ENCODE results near the gene UQCR10. TPM values are rescaled to one million over a fixed set of nuclear protein-coding genes. Genes with fewer than 3 reads are reported as not detected.
"Not testable (repeated sequence)": the region's sequence is repeated elsewhere in the genome, so short reads cannot be mapped to it uniquely, and the experiment has no call there.

Gene UQCR10
- total RNA-seq, 1 donor from 2014 or later, result 59.2 TPM

DNA sequence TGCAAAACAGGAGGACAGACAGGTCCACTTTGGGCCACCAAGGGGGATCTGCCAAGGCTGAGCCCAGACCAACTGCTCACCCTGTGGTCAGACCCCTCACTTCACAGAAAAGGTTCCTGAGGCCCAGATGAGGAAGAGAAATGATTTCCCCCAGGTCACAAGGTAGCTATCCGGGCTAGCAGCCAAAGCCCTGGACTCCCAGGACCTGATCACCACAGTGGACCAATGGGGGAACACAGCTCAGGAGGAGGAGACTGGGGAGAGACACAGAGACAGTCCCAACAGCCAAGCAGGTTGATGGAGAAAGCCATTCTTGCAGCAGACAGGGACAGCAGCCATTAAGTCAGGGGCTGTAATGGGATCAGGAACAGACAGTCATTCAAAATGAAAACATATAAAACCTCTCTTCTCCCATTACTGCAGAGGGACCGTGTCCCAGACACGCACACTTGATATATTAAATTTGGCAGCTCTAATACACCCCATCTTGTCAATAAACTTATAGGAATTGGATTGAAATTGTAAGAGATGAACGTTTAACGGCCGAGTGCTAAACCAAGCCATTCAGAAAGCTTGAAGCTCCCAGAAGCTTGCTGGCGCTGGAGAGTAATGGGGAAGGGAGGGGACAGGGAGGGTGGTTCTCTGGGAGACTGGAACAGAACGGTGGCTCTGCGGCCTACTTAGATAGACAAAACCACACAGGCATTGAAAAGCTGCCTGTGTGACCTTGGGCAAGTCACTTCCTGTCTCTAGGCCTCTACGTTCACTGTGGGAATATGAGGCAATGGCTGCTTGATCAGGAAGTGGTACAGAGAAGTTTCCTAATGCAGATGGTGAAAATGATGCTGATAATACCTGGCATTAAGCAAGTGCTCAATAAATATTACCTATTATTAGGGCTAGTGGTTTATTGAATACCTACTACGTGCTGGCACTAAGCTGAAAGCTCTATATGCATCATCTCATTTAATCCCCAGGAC is 16.3 kb upstream of the UQCR10 start:
- no peak for DNase-seq (ENCODE audit: low spot score)
- Mint-ChIP-seq H3K36me3 (ENCODE audit: low read depth) (peaks cover 11% of the 10 kb centered on the region), H3K4me3 (ENCODE audit: unreplicated experiment) (no peak overlapping the region), H3K9me3 (ENCODE audit: low read depth) (no peaks in the 10 kb centered on the region), H3K27me3 (ENCODE audit: low read depth) (no peaks in the 10 kb centered on the region), H3K27ac (ENCODE audit: unreplicated experiment) (no peak overlapping the region), H3K4me1 (ENCODE audit: low read depth) (no peaks in the 10 kb centered on the region)
- TF ChIP-seq, protein P1, sequence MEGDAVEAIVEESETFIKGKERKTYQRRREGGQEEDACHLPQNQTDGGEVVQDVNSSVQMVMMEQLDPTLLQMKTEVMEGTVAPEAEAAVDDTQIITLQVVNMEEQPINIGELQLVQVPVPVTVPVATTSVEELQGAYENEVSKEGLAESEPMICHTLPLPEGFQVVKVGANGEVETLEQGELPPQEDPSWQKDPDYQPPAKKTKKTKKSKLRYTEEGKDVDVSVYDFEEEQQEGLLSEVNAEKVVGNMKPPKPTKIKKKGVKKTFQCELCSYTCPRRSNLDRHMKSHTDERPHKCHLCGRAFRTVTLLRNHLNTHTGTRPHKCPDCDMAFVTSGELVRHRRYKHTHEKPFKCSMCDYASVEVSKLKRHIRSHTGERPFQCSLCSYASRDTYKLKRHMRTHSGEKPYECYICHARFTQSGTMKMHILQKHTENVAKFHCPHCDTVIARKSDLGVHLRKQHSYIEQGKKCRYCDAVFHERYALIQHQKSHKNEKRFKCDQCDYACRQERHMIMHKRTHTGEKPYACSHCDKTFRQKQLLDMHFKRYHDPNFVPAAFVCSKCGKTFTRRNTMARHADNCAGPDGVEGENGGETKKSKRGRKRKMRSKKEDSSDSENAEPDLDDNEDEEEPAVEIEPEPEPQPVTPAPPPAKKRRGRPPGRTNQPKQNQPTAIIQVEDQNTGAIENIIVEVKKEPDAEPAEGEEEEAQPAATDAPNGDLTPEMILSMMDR (IDR thresholded peaks at IDR 0.05), result no peak

- no peak overlapping the region for H3K4me3 Mint-ChIP-seq (ENCODE audit: unreplicated experiment)
- no peaks in the 10 kb centered on the region for H3K4me1 Mint-ChIP-seq (ENCODE audit: low read depth)
- no peaks in the 10 kb centered on the region for H3K27me3 Mint-ChIP-seq (ENCODE audit: low read depth)
- peaks cover 9% of the 10 kb centered on the region for H3K36me3 Mint-ChIP-seq (ENCODE audit: low read depth)
- H3K9me3 Mint-ChIP-seq (ENCODE audit: low read depth), result no peaks in the 10 kb centered on the region
- TF ChIP-seq, protein P1 (IDR thresholded peaks at IDR 0.05), result no peak
- no peak overlapping the region for H3K27ac Mint-ChIP-seq (ENCODE audit: unreplicated experiment)
- DNase-seq (ENCODE audit: low spot score), result no peak
Measured at GRCh38 chr22:29751669-29752068, 15.5 kb upstream of the UQCR10 start.

DNA sequence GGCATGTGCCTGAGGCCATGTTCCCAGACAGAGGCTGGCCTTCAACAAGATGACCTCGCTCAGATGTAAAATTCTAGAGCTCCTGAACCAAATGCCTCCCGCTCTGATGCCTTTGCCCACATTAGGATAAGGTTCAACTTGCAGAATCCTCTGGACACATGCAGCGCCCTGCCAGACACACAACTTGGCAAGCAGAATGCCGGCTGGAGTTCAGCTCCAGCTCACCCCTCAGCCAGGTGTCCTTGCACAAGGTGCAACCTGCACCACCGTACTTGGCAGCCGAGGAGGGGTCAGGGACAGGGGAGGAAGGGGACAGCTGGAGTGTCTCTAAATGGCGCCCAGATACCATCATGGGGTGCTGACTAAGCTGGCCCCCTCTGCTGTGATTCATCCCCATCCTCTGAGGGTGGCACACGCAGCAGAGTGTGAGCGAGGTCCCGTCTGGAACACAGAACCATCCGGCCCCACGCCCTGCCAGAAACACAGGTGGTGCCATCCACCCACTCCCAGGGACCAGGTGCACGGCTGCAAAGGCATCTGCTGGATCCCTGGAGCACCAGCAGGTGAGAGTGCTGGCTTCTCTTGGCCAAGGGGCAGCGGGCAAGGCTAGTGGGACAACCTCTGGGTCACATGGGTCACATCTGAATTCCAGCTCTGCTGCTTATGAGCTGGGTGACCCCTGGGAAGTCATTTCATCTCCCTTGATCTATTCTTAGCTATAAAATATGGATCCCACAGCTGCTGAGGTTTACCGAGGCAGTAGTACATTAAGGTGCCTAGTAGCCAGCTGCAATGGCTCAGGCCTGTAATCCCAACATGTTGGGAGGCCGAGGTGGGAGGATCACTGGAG is 13.1 kb upstream of the UQCR10 start:
- no peak for DNase-seq (ENCODE audit: low spot score)
- H3K27me3 Mint-ChIP-seq (ENCODE audit: low read depth), result no peaks in the 10 kb centered on the region
- H3K27ac Mint-ChIP-seq (ENCODE audit: unreplicated experiment), result no peak overlapping the region
- no peaks in the 10 kb centered on the region for H3K36me3 Mint-ChIP-seq (ENCODE audit: low read depth)
- H3K9me3 Mint-ChIP-seq (ENCODE audit: low read depth), result no peaks in the 10 kb centered on the region
- peaks cover 5% of the 10 kb centered on the region for H3K4me1 Mint-ChIP-seq (ENCODE audit: low read depth)
- TF ChIP-seq, protein P1 (IDR thresholded peaks at IDR 0.05), result no peak
- no peak overlapping the region for H3K4me3 Mint-ChIP-seq (ENCODE audit: unreplicated experiment)

DNA sequence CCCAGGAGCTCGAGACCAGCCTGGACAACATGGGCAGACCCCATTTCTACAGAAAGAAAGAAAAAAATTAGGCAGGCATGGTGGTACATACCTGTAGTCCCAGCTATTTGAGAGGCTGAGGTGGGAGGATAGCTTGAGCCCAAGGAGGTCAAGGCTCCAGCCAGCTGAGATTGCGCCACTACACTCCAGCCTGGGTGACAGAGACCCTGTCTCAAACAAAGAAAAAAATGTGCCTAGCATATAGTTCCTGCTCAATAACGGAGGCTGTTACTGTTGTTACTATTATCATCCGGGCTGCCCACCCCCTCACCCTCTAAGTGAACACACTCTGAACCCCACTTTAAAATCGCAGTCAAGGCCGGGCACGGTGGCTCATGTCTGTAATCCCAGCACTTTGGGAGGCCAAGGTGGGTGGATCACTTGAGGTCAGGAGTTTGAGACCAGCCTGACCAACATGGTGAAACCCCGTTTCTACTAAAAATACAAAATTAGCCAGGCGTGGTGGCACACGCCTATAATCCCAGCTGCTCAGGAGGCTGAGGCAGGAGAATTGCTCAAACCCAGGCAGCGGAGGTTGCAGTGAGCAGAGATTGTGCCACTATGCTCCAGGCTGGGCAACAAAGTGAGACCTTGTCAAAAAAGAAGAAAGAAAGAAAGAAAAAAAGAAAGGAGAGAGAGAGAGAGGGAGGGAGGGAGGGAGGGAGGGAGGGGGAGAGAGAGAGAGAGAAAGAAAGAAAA is 12.3 kb upstream of the UQCR10 start:
- H3K27me3 Mint-ChIP-seq (ENCODE audit: low read depth); H3K4me3 Mint-ChIP-seq (ENCODE audit: unreplicated experiment); H3K4me1 Mint-ChIP-seq (ENCODE audit: low read depth); H3K36me3 Mint-ChIP-seq (ENCODE audit: low read depth); H3K27ac Mint-ChIP-seq (ENCODE audit: unreplicated experiment); H3K9me3 Mint-ChIP-seq (ENCODE audit: low read depth); DNase-seq (ENCODE audit: low spot score): not testable (repeated sequence)

- TF ChIP-seq, protein P1 (IDR thresholded peaks at IDR 0.05), result no peak
- no peaks in the 10 kb centered on the region for H3K36me3 Mint-ChIP-seq (ENCODE audit: low read depth)
- H3K27me3 Mint-ChIP-seq (ENCODE audit: low read depth), result no peaks in the 10 kb centered on the region
- H3K27ac Mint-ChIP-seq (ENCODE audit: unreplicated experiment), result no peak overlapping the region
- no peak overlapping the region for H3K4me3 Mint-ChIP-seq (ENCODE audit: unreplicated experiment)
- peaks cover 8% of the 10 kb centered on the region for H3K4me1 Mint-ChIP-seq (ENCODE audit: low read depth)
- no peaks in the 10 kb centered on the region for H3K9me3 Mint-ChIP-seq (ENCODE audit: low read depth)
- DNase-seq (ENCODE audit: low spot score), result no peak
Measured at GRCh38 chr22:29755889-29756288, 11.3 kb upstream of the UQCR10 start.

Data from chondrocyte (in vitro differentiated cells).